ENCODE measurements around the gene CFAP298.

- TF ChIP-seq EZH2 (IDR thresholded peaks at IDR 0.05) (no peak), POLR2AphosphoS5 (IDR thresholded peaks at IDR 0.05; ENCODE audit: borderline replicate concordance, low read depth, low read length) (no peak)
Observed at GRCh38 chr21:32549886-32550285, 62.3 kb downstream of the CFAP298 start.
